Activated CD4-positive, alpha-beta T cell treated with anti-CD3 and anti-CD28 coated beads for 36 hours (primary cell): ENCODE measurements around the gene SLC17A9. TPM values are rescaled to one million over a fixed set of nuclear protein-coding genes. Genes with fewer than 3 reads are reported as not detected.

Experiments
- ATAC-seq: fragments of 200-7000 bp; cut with Tn5 transposase; one replicate; pipeline ENCODE4 v1.10.0; 2021; ENCODE audit warnings: mild to moderate bottlenecking, moderate library complexity
- CTCF ChIA-PET: fragments of 350-600 bp; sonication (Branson Sonifier 250); formaldehyde crosslinking; loops from one replicate; lab custom pipeline; 2021; ENCODE audit warnings: antibody characterized with exemption; lab: Charles Lee
- POLR2A ChIA-PET: fragments of 350-600 bp; sonication (Branson Sonifier 250); formaldehyde crosslinking; loops from one replicate; lab custom pipeline; 2021; ENCODE audit warnings: antibody characterized with exemption, inconsistent platforms; lab: Charles Lee
- DNase-seq: peaks from one replicate; pipeline ENCODE4 v3.0.0-alpha.2; 2020
- H3K27ac Mint-ChIP-seq: one replicate; pipeline ENCODE4 v1.8.0; 2021; ENCODE audit warnings: mixed read lengths
- H3K27me3 Mint-ChIP-seq: one replicate; pipeline ENCODE4 v1.8.0; 2021; ENCODE audit warnings: mixed read lengths
- H3K36me3 Mint-ChIP-seq: one replicate; pipeline ENCODE4 v1.8.0; 2021; ENCODE audit warnings: low read depth, mixed read lengths
- H3K4me1 Mint-ChIP-seq: one replicate; pipeline ENCODE4 v1.8.0; 2021; ENCODE audit warnings: mixed read lengths
- H3K4me3 Mint-ChIP-seq: one replicate; pipeline ENCODE4 v1.8.0; 2021; ENCODE audit warnings: mild to moderate bottlenecking, moderate library complexity, mixed read lengths
- H3K9me3 Mint-ChIP-seq: one replicate; pipeline ENCODE4 v1.8.0; 2021; ENCODE audit warnings: low read depth, mixed read lengths
- intact Hi-C, 2 experiments: fragments of 100-400 bp; cut with DNase I in 1 of 2; cut with micrococcal nuclease in 1 of 2; formaldehyde crosslinking; loops; one replicate each; pipeline versions ENCODE4 v1.14.2 to v1.15.1; 2022 to 2024; cut with DNase I, micrococcal nuclease
- total RNA-seq, 2 experiments: library from RNA; stranded (reverse); gene quantifications; one replicate each; pipeline ENCODE4 v1.2.3, GENCODE V29; 2021

Gene SLC17A9
- total RNA-seq, 2 experiments from 2014 or later: 16.2 to 16.5 TPM

GRCh38 chr20:62947532-62948300 lies 4.8 kb upstream of the SLC17A9 start:
- ChIA-PET CTCF (interaction anchor here (1.0 kb wide), 1 partner anchor 45 kb away, joined by 3 read pairs; no protein-coding TSS in a partner anchor), POLR2A (no interaction called here)
- ATAC-seq: no peak
- DNase-seq: no peak
- Mint-ChIP-seq H3K4me1 (peaks cover 7% of the 10 kb centered on the region), H3K4me3 (no peak overlapping the region), H3K9me3 (peaks cover 1% of the 10 kb centered on the region), H3K27me3 (no peaks in the 10 kb centered on the region), H3K36me3 (peaks cover 62% of the 10 kb centered on the region), H3K27ac (no peak overlapping the region)
- intact Hi-C loops: no loop called here

GRCh38 chr20:62949153-62949821 lies 3.2 kb upstream of the SLC17A9 start:
- ChIA-PET POLR2A (no interaction called here), CTCF (interaction anchor here (0.6 to 1.6 kb wide), 2 partner anchors 28 to 31 kb away, joined by 3 to 4 read pairs; no protein-coding TSS in a partner anchor)
- no peaks in the 10 kb centered on the region for H3K27me3 Mint-ChIP-seq
- peaks cover 48% of the 10 kb centered on the region for H3K36me3 Mint-ChIP-seq
- intact Hi-C loops: no loop called here
- ATAC-seq: no peak
- H3K4me3 Mint-ChIP-seq: no peak overlapping the region
- no peak overlapping the region for H3K27ac Mint-ChIP-seq
- no peak for DNase-seq
- peaks cover 1% of the 10 kb centered on the region for H3K9me3 Mint-ChIP-seq
- H3K4me1 Mint-ChIP-seq: peaks cover 21% of the 10 kb centered on the region

- H3K27ac Mint-ChIP-seq: no peak overlapping the region
- DNase-seq: no peak
- H3K9me3 Mint-ChIP-seq: peaks cover 1% of the 10 kb centered on the region
- no peak for ATAC-seq
- H3K27me3 Mint-ChIP-seq: no peaks in the 10 kb centered on the region
- intact Hi-C loops: no loop called here
- peaks cover 25% of the 10 kb centered on the region for H3K4me1 Mint-ChIP-seq
- ChIA-PET CTCF (interaction anchor here (0.6 to 1.6 kb wide), 4 partner anchors 13 to 48 kb away, joined by 3 to 4 read pairs (median 4); no protein-coding TSS in a partner anchor), POLR2A (no interaction called here)
- no peak overlapping the region for H3K4me3 Mint-ChIP-seq
- peaks cover 44% of the 10 kb centered on the region for H3K36me3 Mint-ChIP-seq
Measured at GRCh38 chr20:62949962-62950361, 2.5 kb upstream of the SLC17A9 start.

- Mint-ChIP-seq H3K4me3 (no peak overlapping the region), H3K4me1 (peaks cover 25% of the 10 kb centered on the region), H3K27me3 (no peaks in the 10 kb centered on the region), H3K9me3 (peaks cover 1% of the 10 kb centered on the region), H3K36me3 (peaks cover 40% of the 10 kb centered on the region), H3K27ac (no peak overlapping the region)
- intact Hi-C loops: no loop called here
- ATAC-seq: no peak
- ChIA-PET CTCF (interaction anchor here (1.6 kb wide), 1 partner anchor 49 kb away, joined by 3 read pairs; no protein-coding TSS in a partner anchor), POLR2A (no interaction called here)
- no peak for DNase-seq
Measured at GRCh38 chr20:62950741-62951140, 1.8 kb upstream of the SLC17A9 start.

- ChIA-PET POLR2A (no interaction called here), CTCF (interaction anchor here (0.6 to 1.6 kb wide), 2 partner anchors 20 to 50 kb away, joined by 3 read pairs; no protein-coding TSS in a partner anchor)
- ATAC-seq (no peak), DNase-seq (no peak)
- no peaks in the 10 kb centered on the region for H3K27me3 Mint-ChIP-seq
- no peak overlapping the region for H3K27ac Mint-ChIP-seq
- peaks cover 38% of the 10 kb centered on the region for H3K36me3 Mint-ChIP-seq
- peaks cover 1% of the 10 kb centered on the region for H3K9me3 Mint-ChIP-seq
- no peak overlapping the region for H3K4me3 Mint-ChIP-seq
- intact Hi-C loops: no loop called here
- peaks cover 25% of the 10 kb centered on the region for H3K4me1 Mint-ChIP-seq
Measured at GRCh38 chr20:62951143-62951895, 1.2 kb upstream of the SLC17A9 start.

GRCh38 chr20:62951896-62952372 lies 575 bp upstream of the SLC17A9 start:
- Mint-ChIP-seq H3K9me3 (peaks cover 1% of the 10 kb centered on the region), H3K27ac (peak overlapping the region; percentile 58), H3K36me3 (peaks cover 34% of the 10 kb centered on the region), H3K4me1 (peaks cover 25% of the 10 kb centered on the region), H3K27me3 (no peaks in the 10 kb centered on the region), H3K4me3 (peak overlapping the region; percentile 69)
- CTCF ChIA-PET: interaction anchor here (1.6 kb wide), 1 partner anchor 50 kb away, joined by 3 read pairs; no protein-coding TSS in a partner anchor
- intact Hi-C loops: loop anchor here in 1 of 2 experiments (1.0 kb wide), 1 partner anchor 13 kb away; no protein-coding TSS in a partner anchor
- POLR2A ChIA-PET: no interaction called here
- no peak for ATAC-seq
- DNase-seq: no peak

- ATAC-seq: no peak
- H3K27ac Mint-ChIP-seq: peak overlapping the region; percentile 85
- H3K4me3 Mint-ChIP-seq: peak overlapping the region; percentile 69
- ChIA-PET POLR2A (interaction anchor here (0.9 to 2.0 kb wide), 3 partner anchors 18 to 28 kb away, joined by 3 to 7 read pairs (median 3); no protein-coding TSS in a partner anchor), CTCF (interaction anchor here (0.6 to 2.3 kb wide), 7 partner anchors 8 to 54 kb away, joined by 3 to 10 read pairs (median 4); no protein-coding TSS in a partner anchor)
- intact Hi-C loops: loop anchor here in 1 of 2 experiments (1.0 kb wide), 1 partner anchor 14 kb away; no protein-coding TSS in a partner anchor
- H3K4me1 Mint-ChIP-seq: peaks cover 25% of the 10 kb centered on the region
- H3K27me3 Mint-ChIP-seq: no peaks in the 10 kb centered on the region
- peaks cover 23% of the 10 kb centered on the region for H3K36me3 Mint-ChIP-seq
- H3K9me3 Mint-ChIP-seq: peaks cover 1% of the 10 kb centered on the region
- no peak for DNase-seq
Measured at GRCh38 chr20:62952968-62953838, 694 bp downstream of the SLC17A9 start.

- Mint-ChIP-seq H3K27ac (peak overlapping the region; percentile 85), H3K4me3 (peak overlapping the region; percentile 69), H3K36me3 (peaks cover 15% of the 10 kb centered on the region), H3K4me1 (peaks cover 25% of the 10 kb centered on the region), H3K9me3 (peaks cover 1% of the 10 kb centered on the region), H3K27me3 (no peaks in the 10 kb centered on the region)
- DNase-seq: peak; percentile 74
- POLR2A ChIA-PET: interaction anchor here (0.9 to 2.0 kb wide), 4 partner anchors 19 to 93 kb away, joined by 3 to 7 read pairs (median 3); partner anchors contain the start of gene TCFL5
- intact Hi-C loops: no loop called here
- peak; percentile 82 for ATAC-seq
- CTCF ChIA-PET: interaction anchor here (0.6 to 2.3 kb wide), 13 partner anchors 9 to 77 kb away, joined by 3 to 10 read pairs (median 3); no protein-coding TSS in a partner anchor
Measured at GRCh38 chr20:62953839-62954703, 1.6 kb downstream of the SLC17A9 start.

- DNase-seq: no peak
Measured at GRCh38 chr20:62955519-62956386, 3.2 kb downstream of the SLC17A9 start.

More at GRCh38 chr20:62955519-62956386, 3.2 kb downstream of the SLC17A9 start:
- ATAC-seq: no peak
- Mint-ChIP-seq H3K27ac (no peak overlapping the region), H3K4me3 (no peak overlapping the region), H3K9me3 (no peaks in the 10 kb centered on the region), H3K27me3 (no peaks in the 10 kb centered on the region), H3K36me3 (peaks cover under 1% of the 10 kb centered on the region), H3K4me1 (peaks cover 25% of the 10 kb centered on the region)
- intact Hi-C loops: no loop called here
- ChIA-PET POLR2A (no interaction called here), CTCF (interaction anchor here (1.0 kb wide), 2 partner anchors 12 to 17 kb away, joined by 3 to 4 read pairs; no protein-coding TSS in a partner anchor)
